NCI-H226 (cell line): ENCODE results near the gene PPAN.

ENCODE experiments used
- DNase-seq: peaks from one replicate; pipeline ENCODE4 v3.0.0-alpha.2; 2015

The PPAN gene

DNA sequence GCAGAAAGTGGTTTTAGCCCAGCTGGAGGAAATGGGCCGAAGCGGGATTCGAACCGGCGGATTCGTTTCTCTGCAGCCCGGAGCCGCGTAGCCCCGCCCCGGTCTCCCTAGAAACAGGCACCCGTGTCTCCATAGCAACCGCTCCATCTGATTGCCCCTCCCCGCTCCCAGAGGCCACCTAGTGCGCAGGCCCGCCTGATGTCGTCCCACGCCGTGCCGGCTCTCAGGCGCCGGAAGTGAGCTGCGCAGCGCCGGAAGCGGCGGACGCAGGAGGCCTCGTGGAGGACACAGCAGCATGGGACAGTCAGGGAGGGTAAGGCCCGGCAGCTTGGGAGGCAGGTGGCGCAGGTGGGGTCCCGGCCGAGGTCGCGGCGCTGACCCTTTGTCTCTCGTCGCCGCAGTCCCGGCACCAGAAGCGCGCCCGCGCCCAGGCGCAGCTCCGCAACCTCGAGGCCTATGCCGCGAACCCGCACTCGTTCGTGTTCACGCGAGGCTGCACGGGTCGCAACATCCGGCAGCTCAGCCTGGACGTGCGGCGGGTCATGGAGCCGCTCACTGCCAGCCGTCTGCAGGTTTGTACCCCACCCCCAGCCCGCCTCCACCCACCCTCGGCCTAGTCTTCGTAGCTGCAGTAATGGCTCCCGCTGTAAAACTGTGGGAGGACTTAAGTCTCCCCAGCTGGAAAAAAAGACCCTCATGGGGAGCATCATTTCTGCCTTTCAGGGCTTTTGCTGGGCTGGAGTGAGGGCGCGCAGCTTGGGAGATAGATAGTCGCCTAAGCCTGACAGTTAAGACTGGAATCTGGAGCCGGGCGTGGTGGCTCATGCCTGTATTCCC, at the start of gene PPAN:
Gene PPAN, plus strand, starts transcription at position 263 of the 837 bp plus-strand sequence. Its CDS starts 33 bp downstream, at position 296.
- peak; percentile 95 for DNase-seq

DNA sequence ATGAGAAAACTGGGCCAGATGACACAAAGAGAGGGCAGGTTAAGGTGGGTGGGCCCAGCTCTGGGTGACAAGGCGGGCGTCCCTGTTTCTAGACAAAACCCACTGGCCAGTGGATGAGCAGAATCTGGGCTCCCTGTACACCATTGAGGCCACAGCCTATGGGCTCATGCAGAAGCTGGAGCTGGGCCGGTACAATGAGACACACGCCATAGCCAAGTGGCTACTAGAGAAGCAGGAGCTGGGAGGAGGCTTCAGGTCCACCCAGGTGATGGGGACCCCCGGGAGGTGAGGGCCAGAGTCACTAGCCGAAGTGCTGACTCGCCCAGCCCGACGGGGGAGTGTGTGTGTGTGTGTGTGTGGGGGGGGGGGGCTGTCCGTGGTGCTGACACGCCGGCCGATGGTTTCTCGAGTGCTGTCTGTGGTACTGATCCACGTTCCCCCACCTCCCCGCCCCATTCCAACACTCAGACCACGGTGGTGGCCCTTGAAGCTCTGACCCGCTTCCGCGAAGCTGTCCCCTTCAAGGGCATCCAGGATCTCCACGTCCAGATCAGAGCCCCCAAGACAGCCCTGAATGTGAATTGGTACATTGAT, 44.3 kb upstream of the PPAN start:
- DNase-seq, result no peak

DNA sequence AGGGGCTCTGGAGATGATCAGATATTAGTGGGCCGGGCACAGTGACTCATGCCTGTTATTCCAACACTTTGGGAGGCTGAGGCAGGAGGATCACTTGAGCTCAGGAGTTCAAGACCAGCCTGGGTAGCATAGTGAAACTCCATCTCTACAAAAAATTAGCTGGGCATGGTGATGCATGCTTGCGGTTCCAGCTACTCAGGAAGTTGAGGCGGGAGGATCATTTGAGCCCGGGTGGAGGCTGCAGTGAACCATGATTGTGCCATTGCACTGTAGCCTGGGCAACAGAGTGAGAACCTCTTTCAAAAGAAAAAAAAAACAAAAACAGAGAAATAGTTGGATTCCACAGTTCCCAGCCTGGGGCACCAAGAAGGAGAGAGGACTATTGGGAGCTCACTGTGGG, 38.0 kb upstream of the PPAN start:
- no peak for DNase-seq

DNA sequence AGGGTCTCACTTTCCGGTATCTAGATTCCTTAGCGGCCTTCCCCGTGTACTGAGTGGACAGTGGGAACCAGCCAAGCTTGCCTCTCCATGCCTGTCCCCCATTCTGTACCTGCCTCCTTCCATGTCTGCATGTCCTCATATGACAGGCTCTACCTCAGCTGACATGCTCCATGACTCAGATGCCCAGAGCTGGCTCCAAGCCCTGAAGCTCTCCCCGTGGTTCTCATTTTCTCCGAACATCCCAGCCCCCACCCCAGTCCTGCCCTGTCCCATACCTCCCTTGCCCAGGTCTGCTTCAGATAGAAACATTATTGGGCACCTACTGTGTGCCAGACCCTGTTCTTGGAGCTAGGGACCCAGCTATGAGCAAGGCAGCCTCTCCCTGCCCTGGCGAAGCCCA, 37.1 kb upstream of the PPAN start:
- no peak for DNase-seq

- no peak for DNase-seq
Measured at GRCh38 chr19:10070730-10071446, 35.3 kb upstream of the PPAN start.

- DNase-seq, result no peak
Measured at GRCh38 chr19:10074153-10074552, 32.0 kb upstream of the PPAN start.

DNA sequence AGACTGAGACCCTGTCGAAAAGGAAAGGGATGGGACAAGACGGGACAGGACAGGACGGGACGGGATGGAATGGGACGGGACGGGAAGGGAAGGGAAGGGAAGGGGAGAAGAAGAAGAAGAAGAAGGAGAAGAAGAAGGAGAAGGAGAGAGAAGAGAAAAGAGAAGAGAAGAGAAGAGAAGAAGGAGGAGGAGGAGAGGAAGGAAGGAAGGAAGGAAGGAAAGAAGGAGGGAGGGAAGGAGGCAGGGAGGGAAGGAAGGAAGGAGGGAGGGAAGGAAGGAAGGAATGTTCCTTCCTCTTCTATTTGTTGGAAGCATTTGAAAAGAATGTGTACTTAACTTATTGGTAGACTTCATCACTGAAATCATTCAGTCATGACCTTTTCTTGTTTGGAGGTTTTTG, 29.6 kb upstream of the PPAN start:
- DNase-seq, result no peak

DNA sequence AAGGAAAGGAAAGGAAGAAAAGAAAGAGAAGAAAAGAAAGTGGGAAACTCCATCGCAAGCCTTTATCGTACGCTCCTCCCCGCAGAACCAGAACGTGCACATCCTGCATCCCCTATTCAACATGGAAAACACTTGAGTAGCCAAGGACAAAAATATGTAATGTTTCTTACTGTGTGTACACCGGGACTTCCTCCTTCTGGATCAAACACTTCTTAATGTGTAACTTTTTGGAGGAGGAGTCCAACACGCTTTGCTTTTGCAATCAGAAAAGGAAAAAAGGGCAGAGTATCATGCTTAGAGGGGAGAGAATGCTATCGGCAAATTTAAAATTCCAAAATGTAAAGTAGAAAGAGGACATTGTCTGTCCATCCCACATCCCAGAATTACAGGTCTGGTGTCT, 27.8 kb upstream of the PPAN start:
- DNase-seq, result no peak

DNA sequence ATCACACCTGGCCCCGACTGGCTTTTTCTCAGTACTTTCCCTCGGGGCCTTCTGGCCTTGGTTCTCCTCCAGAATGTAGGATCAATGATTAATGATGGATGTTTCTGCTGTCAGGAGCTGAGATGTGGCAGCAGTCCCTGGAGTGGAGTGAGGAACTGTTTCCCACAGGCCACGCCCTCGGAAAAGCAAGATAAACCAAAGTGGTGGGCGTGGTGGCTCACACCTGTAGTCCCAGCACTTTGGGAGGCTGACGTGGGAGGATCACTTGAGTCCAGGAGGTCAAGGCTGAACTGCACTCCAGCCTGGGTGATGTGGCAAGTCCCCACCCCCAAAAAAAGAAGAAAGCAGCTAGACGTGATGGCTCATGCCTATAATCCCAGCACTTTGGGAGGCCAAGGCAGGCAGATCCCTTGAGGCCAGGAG, 27.1 kb upstream of the PPAN start:
- no peak for DNase-seq

DNA sequence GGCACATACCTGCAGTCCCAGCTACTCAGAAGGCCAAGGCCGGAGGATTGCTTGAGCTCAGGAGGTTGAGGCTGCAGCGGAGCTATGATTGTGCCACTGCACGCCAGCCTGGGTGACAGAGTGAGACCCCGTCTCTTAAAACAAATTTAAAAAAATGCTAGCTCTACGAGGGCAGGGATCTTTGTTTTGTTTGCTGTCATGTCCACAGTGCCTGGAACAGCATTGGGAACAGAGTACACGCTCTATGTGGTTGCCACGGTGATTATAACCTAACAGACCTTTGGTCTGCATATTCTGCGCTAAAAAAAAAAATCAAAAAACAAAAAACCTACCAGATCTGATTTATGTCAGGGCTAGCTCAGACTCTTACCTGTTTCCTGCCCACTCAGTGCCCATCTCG, 22.3 kb upstream of the PPAN start:
- no peak for DNase-seq

DNA sequence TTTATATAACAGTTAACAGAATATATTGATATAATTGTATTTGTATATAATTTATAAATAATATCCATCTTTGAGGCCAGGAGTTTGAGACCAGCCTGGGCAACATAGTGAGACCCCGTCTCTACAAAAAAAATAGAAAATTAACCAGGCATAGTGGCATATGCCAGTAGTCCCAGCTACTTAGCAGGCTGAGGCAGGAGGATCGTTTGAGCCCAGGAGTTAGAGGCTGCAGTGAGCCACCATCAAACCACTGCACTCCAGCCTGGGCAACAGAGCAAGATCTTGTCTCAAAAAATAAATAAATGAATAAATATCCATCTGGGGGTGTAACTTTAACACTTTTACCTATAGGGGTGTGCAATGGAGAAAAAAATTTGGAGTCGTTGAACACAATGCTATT, 21.4 kb upstream of the PPAN start:
- no peak for DNase-seq

DNA sequence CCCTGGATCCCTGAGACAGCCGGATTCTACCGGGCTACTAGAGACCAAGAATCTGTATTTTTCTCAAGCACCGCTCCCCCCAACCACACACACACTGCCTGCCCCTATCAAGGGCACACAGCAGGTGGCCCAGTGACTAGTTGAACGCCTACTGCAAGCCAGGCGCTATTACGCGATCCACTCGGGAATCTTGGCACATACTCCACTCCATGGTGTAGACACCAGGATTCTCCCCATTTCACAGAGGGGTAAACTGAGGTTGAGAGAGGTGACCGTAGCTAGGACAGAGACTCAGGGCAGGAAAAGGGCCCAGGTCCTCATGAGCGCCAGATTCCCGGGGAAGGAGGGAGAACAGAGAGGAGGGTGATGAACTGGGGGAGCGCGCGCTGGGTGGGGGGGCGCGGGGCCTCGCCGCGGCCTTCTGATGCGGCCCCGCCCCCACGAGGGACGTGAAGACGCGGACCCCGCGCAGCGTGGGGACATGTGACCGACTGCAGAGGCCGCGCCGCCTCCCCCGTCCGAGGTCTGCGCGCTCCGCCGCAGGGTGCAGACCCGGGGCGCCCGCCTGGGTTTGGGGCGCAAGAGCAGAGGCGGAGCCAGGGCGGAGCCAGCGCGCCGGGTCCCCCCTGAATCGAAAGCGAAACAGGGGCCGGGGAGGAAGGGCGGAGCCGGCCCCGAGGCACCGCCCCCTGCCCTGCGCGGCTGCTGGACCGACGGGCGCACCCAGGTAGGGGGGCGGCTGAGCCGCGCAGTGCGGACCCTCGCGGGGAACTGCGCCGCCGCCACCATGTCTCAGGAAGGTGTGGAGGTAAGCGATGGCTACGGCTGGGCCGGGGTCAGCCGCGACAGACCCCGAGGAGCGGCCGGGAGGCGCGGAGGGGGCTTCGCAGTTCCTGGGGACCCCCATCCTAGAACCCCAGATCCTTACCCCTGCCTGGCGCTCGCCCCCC, 20.2 kb upstream of the PPAN start, which contains the start of gene SHFL:
Gene SHFL, plus strand, starts transcription at position 677 of the 950 bp plus-strand sequence. Its CDS starts 111 bp downstream, at position 788.
- DNase-seq, result peak; percentile 64

GRCh38 chr19:10086591-10087192, 19.5 kb upstream of the PPAN start:
- DNase-seq, result no peak

DNA sequence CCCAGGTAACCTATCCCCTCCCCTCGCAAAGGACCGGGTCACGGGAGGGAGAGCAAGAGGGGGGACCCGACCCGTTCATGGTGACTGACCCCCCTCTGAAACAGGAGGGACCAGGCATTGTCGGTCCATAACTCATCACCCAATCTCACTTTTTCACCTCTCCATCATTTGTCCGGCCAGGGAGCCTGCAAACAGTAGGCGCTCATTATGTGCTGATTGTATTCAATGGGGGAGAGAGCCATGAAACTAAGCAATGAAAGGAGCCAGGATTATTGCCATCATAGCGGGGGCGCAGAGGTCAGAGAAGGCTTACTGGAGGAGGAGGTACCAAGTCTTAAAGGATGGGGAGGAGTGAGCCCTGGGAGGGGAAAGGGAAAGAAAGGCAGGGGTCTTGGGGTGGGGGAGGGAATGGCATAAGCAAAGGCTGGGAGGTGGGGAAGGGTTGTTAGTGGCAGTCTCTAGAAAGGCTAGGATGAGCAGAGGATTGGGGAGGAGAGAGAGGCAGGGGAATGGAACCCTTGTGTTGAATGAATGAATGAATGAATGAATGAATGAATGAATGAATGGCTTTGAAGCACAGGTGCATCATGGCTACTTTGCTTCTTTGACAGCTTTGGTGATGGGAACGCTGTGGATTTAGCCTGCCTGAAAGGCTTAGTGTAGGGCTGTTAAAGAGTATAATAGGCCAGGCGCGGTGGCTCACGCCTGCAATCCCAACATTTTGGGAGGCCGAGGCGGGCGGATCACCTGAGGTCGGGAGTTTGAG, 18.7 kb upstream of the PPAN start:
- no peak for DNase-seq

GRCh38 chr19:10088949-10089554, 17.1 kb upstream of the PPAN start:
- no peak for DNase-seq

GRCh38 chr19:10089801-10090375, 16.3 kb upstream of the PPAN start:
- DNase-seq, result no peak

DNA sequence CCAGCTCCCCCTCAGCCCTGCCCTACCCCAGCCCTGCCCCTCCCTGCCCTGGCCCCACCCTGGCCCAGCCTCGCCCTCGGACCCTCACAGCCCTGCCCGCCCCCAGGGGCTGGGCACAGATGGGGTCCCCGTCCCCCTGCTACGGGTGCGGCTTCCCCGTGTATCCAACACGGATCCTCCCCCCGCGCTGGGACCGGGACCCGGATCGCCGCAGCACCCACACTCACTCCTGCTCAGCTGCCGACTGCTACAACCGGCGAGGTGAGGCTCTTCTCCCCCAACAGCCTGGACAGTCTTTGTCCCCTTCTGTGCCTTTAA, 14.8 kb upstream of the PPAN start:
- no peak for DNase-seq

- no peak for DNase-seq
Measured at GRCh38 chr19:10091895-10092641, 14.1 kb upstream of the PPAN start.

GRCh38 chr19:10092648-10093294, 13.4 kb upstream of the PPAN start:
- DNase-seq, result no peak
